Occipital lobe (tissue), 2 donors: ENCODE data around the gene GABBR1. TPM values are rescaled to one million over a fixed set of nuclear protein-coding genes. Genes with fewer than 3 reads are reported as not detected.

Experiments used
- DNase-seq: peaks from one replicate; lab custom pipeline; 2025; lab: John Stamatoyannopoulos, UW
- total RNA-seq: library from RNA; depleted of rRNA; stranded (reverse); fragments of >200 nt; gene quantifications from one replicate; pipeline ENCODE4 v1.2.3, GENCODE V29; 2014

The GABBR1 gene
- total RNA-seq, 1 donor from 2014 or later = 91.1 TPM

GRCh38 chr6:29528988-29529560 lies 103.9 kb downstream of the GABBR1 start:
- DNase-seq = no peak

- DNase-seq = no peak
Measured at GRCh38 chr6:29528300-29528931, 104.6 kb downstream of the GABBR1 start.

- no peak for DNase-seq
Measured at GRCh38 chr6:29527564-29527963, 105.4 kb downstream of the GABBR1 start.

- DNase-seq = no peak
Measured at GRCh38 chr6:29527126-29527525, 105.9 kb downstream of the GABBR1 start.

GRCh38 chr6:29525311-29525639 lies 107.7 kb downstream of the GABBR1 start:
- no peak for DNase-seq

- no peak for DNase-seq
Measured at GRCh38 chr6:29524444-29525310, 108.3 kb downstream of the GABBR1 start.

GRCh38 chr6:29524044-29524443 lies 108.9 kb downstream of the GABBR1 start:
- no peak for DNase-seq

- DNase-seq = no peak
Measured at GRCh38 chr6:29522227-29522626, 110.8 kb downstream of the GABBR1 start.

GRCh38 chr6:29521006-29521680 lies 111.8 kb downstream of the GABBR1 start:
- DNase-seq = no peak

- no peak for DNase-seq
Measured at GRCh38 chr6:29520232-29520631, 112.8 kb downstream of the GABBR1 start.

- no peak for DNase-seq
Measured at GRCh38 chr6:29519291-29520010, 113.5 kb downstream of the GABBR1 start.

GRCh38 chr6:29517728-29518440 lies 115.1 kb downstream of the GABBR1 start:
- no peak for DNase-seq

- DNase-seq = no peak
Measured at GRCh38 chr6:29517245-29517644, 115.7 kb downstream of the GABBR1 start.

- DNase-seq = no peak
Measured at GRCh38 chr6:29516108-29516507, 116.9 kb downstream of the GABBR1 start.

GRCh38 chr6:29510746-29511300 lies 122.2 kb downstream of the GABBR1 start:
- DNase-seq = no peak

- DNase-seq = no peak
Measured at GRCh38 chr6:29510202-29510601, 122.8 kb downstream of the GABBR1 start.
